HL-60 (cell line): ENCODE data around the gene ARIH1.

Experiments
- DNase-seq, 2 experiments: peaks; one replicate each; pipeline ENCODE4 v3.0.0-alpha.2; 2010 to 2020; ENCODE audit warnings: low read depth in 1 of 2, low spot score in 1 of 2
- H3K27ac ChIP-seq: fragments of 250-450 bp; sonication (Bioruptor Pico); replicated peaks from 2 replicates; pipeline ENCODE4 v1.5.1; 2020; ENCODE audit warnings: mild to moderate bottlenecking, moderate library complexity
- H3K27me3 ChIP-seq: fragments of 250-450 bp; sonication (Bioruptor Pico); 2 replicates; pipeline ENCODE4 v1.5.1; 2021; ENCODE audit warnings: mild to moderate bottlenecking, moderate library complexity; ENCODE audit not compliant: insufficient read depth, poor library complexity, severe bottlenecking
- H3K4me3 ChIP-seq: replicated peaks from 2 replicates; pipeline ENCODE4 v1.5.1; 2011; ENCODE audit warnings: mild to moderate bottlenecking, control low read depth, low read length; ENCODE audit not compliant: insufficient read depth
- GABPA ChIP-seq: IDR thresholded peaks from 2 replicates; pipeline ENCODE4 v1.6.1; 2012; ENCODE audit warnings: low read depth
- POLR2AphosphoS5 ChIP-seq: IDR thresholded peaks from 2 replicates; pipeline ENCODE4 v1.6.1; 2012; ENCODE audit warnings: low read depth
- SPI1 ChIP-seq: IDR thresholded peaks from 2 replicates; pipeline ENCODE4 v1.6.1; 2012; ENCODE audit warnings: low read depth, mild to moderate bottlenecking, borderline replicate concordance
- TF ChIP-seq, protein P1 (sequence below): IDR thresholded peaks from one replicate; pipeline ENCODE4 v1.5.1; 2011; ENCODE audit warnings: low read length, control low read depth, inconsistent platforms; ENCODE audit not compliant: insufficient read depth
- TF ChIP-seq, protein P2 (sequence below): IDR thresholded peaks from 2 replicates; pipeline ENCODE4 v1.6.1; 2012; ENCODE audit warnings: low read depth; ENCODE audit not compliant: insufficient replicate concordance

The ARIH1 gene

DNA sequence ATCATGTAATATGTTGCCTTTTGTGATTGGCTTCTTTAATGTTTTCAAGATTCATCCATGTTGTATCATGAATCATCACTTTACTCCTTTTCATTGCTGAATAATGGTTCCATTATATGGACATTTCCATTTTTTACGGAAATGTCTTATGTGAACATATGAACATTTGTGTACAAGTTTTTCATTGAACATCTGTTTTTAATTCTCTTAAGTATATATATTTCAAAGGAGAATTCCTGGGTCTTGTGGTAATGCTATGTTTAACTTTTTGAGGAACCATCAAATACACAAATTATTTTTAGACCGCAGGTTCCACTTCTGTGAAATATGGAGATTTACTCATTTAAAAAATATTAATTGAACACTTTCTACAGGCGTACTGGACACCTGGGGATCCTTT lies 85.7 kb downstream of the ARIH1 start:
- H3K27ac ChIP-seq, result no peak overlapping the region
- H3K27me3 ChIP-seq, result no peaks in the 10 kb centered on the region
- H3K4me3 ChIP-seq, result no peak overlapping the region
- TF ChIP-seq SPI1, result no peak
- TF ChIP-seq POLR2AphosphoS5, result no peak
- TF ChIP-seq, protein P1, sequence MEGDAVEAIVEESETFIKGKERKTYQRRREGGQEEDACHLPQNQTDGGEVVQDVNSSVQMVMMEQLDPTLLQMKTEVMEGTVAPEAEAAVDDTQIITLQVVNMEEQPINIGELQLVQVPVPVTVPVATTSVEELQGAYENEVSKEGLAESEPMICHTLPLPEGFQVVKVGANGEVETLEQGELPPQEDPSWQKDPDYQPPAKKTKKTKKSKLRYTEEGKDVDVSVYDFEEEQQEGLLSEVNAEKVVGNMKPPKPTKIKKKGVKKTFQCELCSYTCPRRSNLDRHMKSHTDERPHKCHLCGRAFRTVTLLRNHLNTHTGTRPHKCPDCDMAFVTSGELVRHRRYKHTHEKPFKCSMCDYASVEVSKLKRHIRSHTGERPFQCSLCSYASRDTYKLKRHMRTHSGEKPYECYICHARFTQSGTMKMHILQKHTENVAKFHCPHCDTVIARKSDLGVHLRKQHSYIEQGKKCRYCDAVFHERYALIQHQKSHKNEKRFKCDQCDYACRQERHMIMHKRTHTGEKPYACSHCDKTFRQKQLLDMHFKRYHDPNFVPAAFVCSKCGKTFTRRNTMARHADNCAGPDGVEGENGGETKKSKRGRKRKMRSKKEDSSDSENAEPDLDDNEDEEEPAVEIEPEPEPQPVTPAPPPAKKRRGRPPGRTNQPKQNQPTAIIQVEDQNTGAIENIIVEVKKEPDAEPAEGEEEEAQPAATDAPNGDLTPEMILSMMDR, result no peak
- no peak for TF ChIP-seq GABPA
- TF ChIP-seq, protein P2, sequence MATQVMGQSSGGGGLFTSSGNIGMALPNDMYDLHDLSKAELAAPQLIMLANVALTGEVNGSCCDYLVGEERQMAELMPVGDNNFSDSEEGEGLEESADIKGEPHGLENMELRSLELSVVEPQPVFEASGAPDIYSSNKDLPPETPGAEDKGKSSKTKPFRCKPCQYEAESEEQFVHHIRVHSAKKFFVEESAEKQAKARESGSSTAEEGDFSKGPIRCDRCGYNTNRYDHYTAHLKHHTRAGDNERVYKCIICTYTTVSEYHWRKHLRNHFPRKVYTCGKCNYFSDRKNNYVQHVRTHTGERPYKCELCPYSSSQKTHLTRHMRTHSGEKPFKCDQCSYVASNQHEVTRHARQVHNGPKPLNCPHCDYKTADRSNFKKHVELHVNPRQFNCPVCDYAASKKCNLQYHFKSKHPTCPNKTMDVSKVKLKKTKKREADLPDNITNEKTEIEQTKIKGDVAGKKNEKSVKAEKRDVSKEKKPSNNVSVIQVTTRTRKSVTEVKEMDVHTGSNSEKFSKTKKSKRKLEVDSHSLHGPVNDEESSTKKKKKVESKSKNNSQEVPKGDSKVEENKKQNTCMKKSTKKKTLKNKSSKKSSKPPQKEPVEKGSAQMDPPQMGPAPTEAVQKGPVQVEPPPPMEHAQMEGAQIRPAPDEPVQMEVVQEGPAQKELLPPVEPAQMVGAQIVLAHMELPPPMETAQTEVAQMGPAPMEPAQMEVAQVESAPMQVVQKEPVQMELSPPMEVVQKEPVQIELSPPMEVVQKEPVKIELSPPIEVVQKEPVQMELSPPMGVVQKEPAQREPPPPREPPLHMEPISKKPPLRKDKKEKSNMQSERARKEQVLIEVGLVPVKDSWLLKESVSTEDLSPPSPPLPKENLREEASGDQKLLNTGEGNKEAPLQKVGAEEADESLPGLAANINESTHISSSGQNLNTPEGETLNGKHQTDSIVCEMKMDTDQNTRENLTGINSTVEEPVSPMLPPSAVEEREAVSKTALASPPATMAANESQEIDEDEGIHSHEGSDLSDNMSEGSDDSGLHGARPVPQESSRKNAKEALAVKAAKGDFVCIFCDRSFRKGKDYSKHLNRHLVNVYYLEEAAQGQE, result no peak
- no peak for DNase-seq

DNA sequence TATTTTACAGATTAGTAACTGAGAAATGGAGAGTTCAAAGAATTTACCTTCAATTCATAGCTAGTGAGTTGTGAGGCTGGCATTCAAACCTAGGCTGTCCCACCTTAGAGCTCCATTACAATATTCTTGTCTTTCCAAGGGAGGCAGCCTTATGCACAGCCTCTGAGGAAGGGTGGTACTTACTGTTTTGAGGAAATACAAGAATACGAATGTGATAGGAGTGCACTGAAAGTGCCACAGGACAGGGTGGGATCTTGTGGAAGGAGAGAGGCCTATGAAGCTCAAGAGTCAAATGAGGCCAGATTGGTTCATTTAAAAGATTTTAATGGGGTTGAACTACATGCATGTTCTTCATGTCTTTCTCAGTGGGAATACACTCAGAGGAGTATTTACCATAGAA lies 86.3 kb downstream of the ARIH1 start:
- no peak for TF ChIP-seq SPI1
- no peak for TF ChIP-seq POLR2AphosphoS5
- Histone ChIP-seq H3K4me3 (no peak overlapping the region), H3K27ac (no peak overlapping the region), H3K27me3 (no peaks in the 10 kb centered on the region)
- no peak for DNase-seq

DNA sequence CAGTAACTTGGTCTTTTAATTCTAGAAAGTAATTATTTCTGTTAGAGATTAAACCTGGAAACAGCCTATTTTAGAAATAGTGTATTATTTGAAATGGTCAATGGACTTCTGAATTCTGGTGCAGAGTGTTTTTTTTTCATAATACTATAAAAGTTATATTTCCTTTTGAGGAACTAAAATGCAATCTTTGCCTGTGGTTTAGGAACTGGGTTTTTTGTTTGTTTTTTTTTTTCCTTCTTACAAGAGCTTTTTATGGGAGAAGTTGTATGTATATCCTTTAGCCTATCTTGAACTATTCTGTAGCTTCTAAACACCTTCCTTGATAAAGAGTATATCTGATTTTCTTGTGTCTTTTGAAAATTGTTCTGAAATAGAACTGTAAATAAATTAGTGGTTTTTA lies 88.3 kb downstream of the ARIH1 start:
- Histone ChIP-seq H3K27me3 (no peaks in the 10 kb centered on the region), H3K27ac (peak overlapping the region; percentile 32), H3K4me3 (no peak overlapping the region)
- TF ChIP-seq, protein P2, result no peak
- TF ChIP-seq, protein P1, result no peak
- TF ChIP-seq SPI1 (no peak), GABPA (no peak), POLR2AphosphoS5 (no peak)
- no peak for DNase-seq

DNA sequence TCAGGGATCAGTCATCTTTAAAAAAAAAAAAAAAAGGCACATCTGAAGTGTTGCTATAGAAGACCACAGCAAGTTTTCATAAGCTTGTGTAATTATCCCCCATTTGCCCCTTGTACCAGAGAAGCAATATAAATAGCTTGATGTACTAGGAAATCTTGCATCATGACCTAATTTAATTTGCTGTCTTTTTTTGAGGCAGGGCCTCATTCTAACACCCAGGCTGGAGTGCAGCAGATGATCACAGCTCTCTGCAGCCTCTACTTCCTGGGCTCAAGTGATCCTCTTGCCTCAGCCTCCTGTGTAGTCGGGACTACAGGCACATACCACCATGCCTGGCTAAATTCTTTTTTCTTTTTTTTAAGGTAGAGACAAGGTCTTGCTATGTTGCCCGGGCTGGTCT lies 88.7 kb downstream of the ARIH1 start:
- Histone ChIP-seq H3K27me3 (no peaks in the 10 kb centered on the region), H3K4me3 (no peak overlapping the region), H3K27ac (no peak overlapping the region)
- no peak for DNase-seq
- TF ChIP-seq GABPA, result no peak
- TF ChIP-seq, protein P1, result no peak
- TF ChIP-seq SPI1, result no peak
- TF ChIP-seq, protein P2, result no peak
- TF ChIP-seq POLR2AphosphoS5, result no peak
